HepG2 (cell line): Measurements from ENCODE around the gene CAMTA1. TPM values are rescaled to one million over a fixed set of nuclear protein-coding genes. Genes with fewer than 3 reads are reported as not detected.
A peak's percentile ranks its signal among the peaks of the same experiment; 100 is the strongest.

Experiments used
- ATAC-seq: fragments of 200-7000 bp; cut with Tn5 transposase; 3 replicates; pipeline ENCODE4 v1.9.1; 2020; ENCODE audit warnings: mild to moderate bottlenecking, moderate library complexity
- BruUV-seq: library from RNA; stranded (reverse); fragments of 400-500 nt; replicated peaks from 2 replicates; lab custom pipeline; 2021; lab: Mats Ljungman, UMichigan
- CTCF ChIA-PET: fragments of 300-600 bp; formaldehyde crosslinking; extraction: SDS; loops from one replicate; lab custom pipeline; 2021; ENCODE audit warnings: low total read pairs, inconsistent platforms, low intra/inter-chr PET ratio; lab: Yijun Ruan, JAX
- POLR2A ChIA-PET: fragments of 350-600 bp; sonication (Branson Sonifier 250); formaldehyde crosslinking; loops from one replicate; lab custom pipeline; 2020; ENCODE audit warnings: antibody characterized with exemption, inconsistent platforms; lab: Yijun Ruan, JAX
- DNase-seq: peaks from one replicate; pipeline ENCODE4 v3.0.0-alpha.2; 2015; ENCODE audit warnings: low spot score
- FAIRE-seq: peaks from 3 replicates; lab custom pipeline; 2011; peaks lifted over from hg19 to GRCh38; lab: Jason Lieb, UNC
- H2AFZ ChIP-seq: one replicate; pipeline ENCODE4 v1.6.1; 2011; ENCODE audit warnings: low read length, inconsistent platforms
- H3K27ac ChIP-seq: fragments of 300-600 bp; 3 replicates; pipeline ENCODE4 v1.8.0; 2011; ENCODE audit warnings: mixed run types, mild to moderate bottlenecking, mixed read lengths, low read length, inconsistent platforms; ENCODE audit not compliant: insufficient read depth; ENCODE audit errors: extremely low read length
- H3K27me3 ChIP-seq, 2 experiments: fragments of 200-600 bp in 1 of 2; 2 replicates in 1 of 2; 3 replicates in 1 of 2; pipeline versions ENCODE4 v1.6.0 to v1.8.0; 2011; ENCODE audit warnings: low read length in 2 of 2, mild to moderate bottlenecking in 2 of 2, moderate library complexity in 2 of 2, inconsistent platforms in 1 of 2; ENCODE audit not compliant: insufficient read depth in 2 of 2, control insufficient read depth in 1 of 2
- H3K36me3 ChIP-seq, 2 experiments: fragments of 200-600 bp in 1 of 2; replicated peaks in 1 of 2; 2 replicates in 1 of 2; 3 replicates in 1 of 2; pipeline versions ENCODE4 v1.5.1 to v1.8.0; 2011; ENCODE audit warnings: low read length in 2 of 2, inconsistent platforms in 1 of 2; ENCODE audit not compliant: insufficient read depth in 2 of 2, control insufficient read depth in 1 of 2
- H3K4me1 ChIP-seq: 2 replicates; pipeline ENCODE4 v1.5.1; 2012; ENCODE audit warnings: low read length, inconsistent platforms; ENCODE audit not compliant: insufficient read depth
- H3K4me2 ChIP-seq: 2 replicates; pipeline ENCODE4 v1.6.0; 2011; ENCODE audit warnings: low read depth, low read length, inconsistent platforms
- H3K4me3 ChIP-seq, 3 experiments: fragments of 200-600 bp in 1 of 3; sonication (generic), shearing (Covaris generic) in 1 of 3; replicated peaks in 1 of 3; 2 replicates each; pipeline ENCODE4 v1.5.1; 2011 to 2016; ENCODE audit warnings: low read length in 3 of 3, inconsistent platforms in 2 of 3, low read depth in 2 of 3, mild to moderate bottlenecking in 2 of 3, control low read depth in 1 of 3, mixed read lengths in 1 of 3; ENCODE audit not compliant: insufficient read depth in 1 of 3
- H3K79me2 ChIP-seq: one replicate; pipeline ENCODE4 v1.6.1; 2011; ENCODE audit warnings: low read length, inconsistent platforms; ENCODE audit not compliant: insufficient read depth
- H3K9ac ChIP-seq: 2 replicates; pipeline ENCODE4 v1.6.0; 2011; ENCODE audit warnings: mild to moderate bottlenecking, low read depth, low read length, inconsistent platforms; ENCODE audit not compliant: insufficient read depth
- H3K9me3 ChIP-seq: 2 replicates; pipeline ENCODE4 v1.5.1; 2012; ENCODE audit warnings: mild to moderate bottlenecking, low read length
- H4K20me1 ChIP-seq: 2 replicates; pipeline ENCODE4 v1.6.0; 2011; ENCODE audit warnings: inconsistent platforms, mild to moderate bottlenecking, low read length, moderate library complexity; ENCODE audit not compliant: insufficient read depth
- GATAD2A ChIP-seq: IDR thresholded peaks from 2 replicates; pipeline ENCODE4 v1.6.1; 2016
- RFX5 ChIP-seq: IDR thresholded peaks from 2 replicates; pipeline ENCODE4 v1.6.1; 2011; ENCODE audit warnings: low read depth, low read length, improper control_type of control experiment
- SIN3A ChIP-seq: IDR thresholded peaks from 2 replicates; pipeline ENCODE4 v1.6.1; 2011; ENCODE audit warnings: low read depth, mild to moderate bottlenecking, control low read depth, low read length, borderline replicate concordance
- ZNF160 ChIP-seq: sonication (generic); formaldehyde crosslinking; IDR thresholded peaks from 2 replicates; pipeline ENCODE4 v1.8.0; 2022; ENCODE audit warnings: mild to moderate bottlenecking, inconsistent platforms, missing genetic modification reagents
- ZNF441 ChIP-seq: sonication (generic); formaldehyde crosslinking; IDR thresholded peaks from 2 replicates; pipeline ENCODE4 v1.7.0; 2021; ENCODE audit warnings: missing genetic modification reagents, borderline replicate concordance
- ZNF691 ChIP-seq: sonication (generic); formaldehyde crosslinking; IDR thresholded peaks from 2 replicates; pipeline ENCODE4 v1.4.0; 2020; ENCODE audit warnings: missing genetic modification reagents, low read depth, mild to moderate bottlenecking, borderline replicate concordance
- WGBS: methylation state at CpG from one replicate; pipeline ENCODE4 v1.1.6; 2017; ENCODE audit warnings: low lambda C conversion rate; 5-methylcytosine and 5-hydroxymethylcytosine counted together
- in situ Hi-C: cut with HindIII; loops from 2 replicates; pipeline ENCODE4 v1.10.0; 2017; ENCODE audit warnings: low pct_unique_long_range_greater_than_20kb; ENCODE audit not compliant: extremely low pct_ligation_motif_present
- intact Hi-C: fragments of 100-400 bp; cut with micrococcal nuclease; formaldehyde crosslinking; loops from one replicate; pipeline ENCODE4 v1.10.0; 2022; ENCODE audit not compliant: unreplicated experiment
- polyA plus RNA-seq, 8 experiments: library from polyadenylated mRNA; depleted of rRNA in 3 of 8; stranded (reverse) in 7 of 8; unstranded in 1 of 8; fragments of >200 nt; fragmentation: Illumina TruSeq in 4 of 8; extraction: Trizol in 4 of 8; gene quantifications; 2 replicates each; pipeline versions ENCODE4 v1.2.1 to v1.2.3, GENCODE V29; 2011 to 2016; ENCODE audit warnings: low read depth in 4 of 8, missing spikeins in 1 of 8, mixed read lengths in 1 of 8; ENCODE audit not compliant: insufficient read depth in 1 of 8
- total RNA-seq, 5 experiments: library from RNA; depleted of rRNA; stranded (reverse); fragments of >200 nt; fragmentation: Illumina TruSeq; extraction: Trizol; gene quantifications; 2 replicates each; pipeline ENCODE4 v1.2.3, GENCODE V29; 2016; ENCODE audit warnings: low read depth in 1 of 5

CAMTA1 gene
- total and polyA plus RNA-seq, 2 of the 13 experiments (the other 11 are each of a cell fraction or from before 2014, with no cell fraction given) = 25.0 to 36.4 TPM

GRCh38 chr1:7608628-7609305 lies 823.5 kb downstream of the CAMTA1 start (continued):
- TF ChIP-seq ZNF441 (peak; percentile 68; the same call in 1 of the 2 replicates), GATAD2A (no peak)

DNA sequence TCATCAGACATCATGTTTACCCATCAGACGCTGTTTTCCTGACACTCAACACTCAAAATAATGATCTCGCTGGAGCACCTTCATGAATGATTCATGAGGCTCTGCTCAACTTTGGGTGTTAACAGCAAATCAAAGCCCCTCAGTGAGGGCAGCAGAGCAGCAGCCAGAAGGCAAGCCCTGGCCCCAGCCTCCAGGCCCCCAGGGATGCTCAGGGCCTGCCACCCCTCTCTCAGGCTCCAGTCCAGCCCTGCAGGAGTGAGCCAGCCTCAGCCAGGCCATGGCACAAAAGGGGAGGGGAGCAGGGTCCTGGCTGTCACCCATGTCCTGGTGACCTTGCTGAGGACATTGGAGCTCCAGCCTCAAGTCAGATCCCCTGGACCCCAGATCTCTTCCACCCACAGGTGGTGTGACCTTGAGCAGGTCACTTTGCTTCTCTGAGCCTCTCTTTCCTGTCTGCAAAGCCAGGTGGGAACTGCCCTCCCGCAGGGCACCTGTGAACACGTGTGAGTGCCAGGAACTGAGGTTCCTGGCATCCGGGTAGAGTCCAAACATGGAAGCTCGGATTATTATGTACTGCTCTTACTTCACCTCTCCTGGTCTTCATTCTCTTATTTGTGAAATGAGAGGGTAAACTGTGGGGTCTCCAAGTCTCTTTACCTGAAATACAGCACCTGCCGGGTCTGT lies 824.2 kb downstream of the CAMTA1 start:
- H3K27ac ChIP-seq = no peak overlapping the region
- in situ Hi-C loops (no loop called here), intact Hi-C loops (no loop called here)
- no peak for TF ChIP-seq ZNF160 (CRISPR knock-in tag)
- no peak for TF ChIP-seq ZNF691 (CRISPR knock-in tag)
- TF ChIP-seq SIN3A = no peak
- TF ChIP-seq RFX5 = no peak
- ChIA-PET POLR2A (no interaction called here), CTCF (no interaction called here)
- peaks cover 10% of the 10 kb centered on the region; the same call in 1 of the 2 replicates for H3K4me1 ChIP-seq
- H3K4me2 ChIP-seq = no peak overlapping the region
- H3K4me3 ChIP-seq = no peak overlapping the region
- no peaks in the 10 kb centered on the region for H3K9me3 ChIP-seq
- 0 out of 2 replicates have a peak, but pooled peaks cover 2% of the 10 kb centered on the region for H4K20me1 ChIP-seq
- FAIRE-seq = no peak
- DNase-seq = no peak
- H3K27me3 ChIP-seq = peaks cover 0 to 8% of the 10 kb centered on the region in 2 experiments; a peak in 1 of 5 replicates
- no peak overlapping the region for H3K9ac ChIP-seq
- 11% methylated on average over 7 of the region's 7 CpGs for WGBS
- no peak overlapping the region for H2AFZ ChIP-seq
- no peaks in the 10 kb centered on the region for H3K36me3 ChIP-seq
- no TSS peak for BruUV-seq
- ATAC-seq = no peak
- H3K79me2 ChIP-seq = no peaks in the 10 kb centered on the region
